Mucosa of descending colon (tissue), 3 donors: ENCODE data around the gene PLEKHA7. TPM values are rescaled to one million over a fixed set of nuclear protein-coding genes. Genes with fewer than 3 reads are reported as not detected.

Source experiments
- ATAC-seq: fragments of 200-7000 bp; cut with Tn5 transposase; one replicate; pipeline ENCODE4 v1.9.1; 2020; ENCODE audit warnings: mild to moderate bottlenecking, moderate library complexity
- DNase-seq, 3 donors: peaks; one replicate each; pipeline ENCODE4 v3.0.0-alpha.2; 2020
- H3K36me3 ChIP-seq: fragments of 200-600 bp; one replicate; pipeline ENCODE4 v1.8.0; 2021; ENCODE audit warnings: low read depth, mild to moderate bottlenecking
- H3K4me1 ChIP-seq: fragments of 200-600 bp; one replicate; pipeline ENCODE4 v1.8.0; 2021; ENCODE audit warnings: low read depth, mild to moderate bottlenecking
- H3K4me3 ChIP-seq: fragments of 200-600 bp; one replicate; pipeline ENCODE4 v1.8.0; 2021; ENCODE audit warnings: mild to moderate bottlenecking
- H3K9me3 ChIP-seq: fragments of 200-600 bp; one replicate; pipeline ENCODE4 v1.8.0; 2021; ENCODE audit warnings: mild to moderate bottlenecking
- CTCF ChIP-seq: fragments of 200-600 bp; IDR thresholded peaks from one replicate; pipeline ENCODE4 v1.8.0; 2022; ENCODE audit warnings: antibody characterized with exemption, mild to moderate bottlenecking
- intact Hi-C, 2 donors: fragments of 100-400 bp; cut with DNase I in 1 of 2; cut with micrococcal nuclease in 1 of 2; formaldehyde crosslinking; loops; one replicate each; pipeline versions ENCODE4 v1.11.0 to v1.11.1; 2022; cut with DNase I, micrococcal nuclease
- total RNA-seq, 3 donors: library from RNA; stranded (reverse); fragmentation: NEBNext Ultra II Directional in 2 of 3; extraction: Animal tissue kit (Norgen Biotek cat#: 25700) in 2 of 3; gene quantifications; one replicate each; pipeline versions ENCODE4 v1.2.1 to v1.2.4, GENCODE V29; 2021 to 2023
- donor health status: DM: no; HTN: no; CAD: no; lungs with moderate emphysema.
- donor health status: DM: no; HTN: no; CAD: no.
- donor health status: DM: no; HTN: yes; CAD: no.

PLEKHA7 gene
- total RNA-seq, 3 donors from 2014 or later, result 67.0 to 120 (median 99.6) TPM

GRCh38 chr11:16794047-16794818 is 220.0 kb downstream of the PLEKHA7 start:
- H3K9me3 ChIP-seq, result no peaks in the 10 kb centered on the region
- TF ChIP-seq CTCF, result no peak
- H3K4me1 ChIP-seq, result no peaks in the 10 kb centered on the region
- DNase-seq, result no peak
- intact Hi-C loops, result no loop called here
- no peak overlapping the region for H3K4me3 ChIP-seq
- no peaks in the 10 kb centered on the region for H3K36me3 ChIP-seq
- ATAC-seq, result no peak

GRCh38 chr11:16793511-16793910 is 220.7 kb downstream of the PLEKHA7 start:
- Histone ChIP-seq H3K36me3 (no peaks in the 10 kb centered on the region), H3K4me3 (no peak overlapping the region), H3K9me3 (no peaks in the 10 kb centered on the region), H3K4me1 (no peaks in the 10 kb centered on the region)
- TF ChIP-seq CTCF, result no peak
- ATAC-seq (no peak), DNase-seq (no peak)
- intact Hi-C loops, result no loop called here

- no peak for TF ChIP-seq CTCF
- H3K4me3 ChIP-seq, result no peak overlapping the region
- H3K9me3 ChIP-seq, result no peaks in the 10 kb centered on the region
- ATAC-seq (no peak), DNase-seq (no peak)
- no peaks in the 10 kb centered on the region for H3K4me1 ChIP-seq
- H3K36me3 ChIP-seq, result no peaks in the 10 kb centered on the region
- intact Hi-C loops, result no loop called here
Observed at GRCh38 chr11:16793009-16793408, 221.2 kb downstream of the PLEKHA7 start.

GRCh38 chr11:16792426-16792825 is 221.8 kb downstream of the PLEKHA7 start:
- DNase-seq (no peak), ATAC-seq (no peak)
- no peaks in the 10 kb centered on the region for H3K36me3 ChIP-seq
- no peak overlapping the region for H3K4me3 ChIP-seq
- no peaks in the 10 kb centered on the region for H3K4me1 ChIP-seq
- H3K9me3 ChIP-seq, result no peaks in the 10 kb centered on the region
- intact Hi-C loops, result no loop called here
- no peak for TF ChIP-seq CTCF

GRCh38 chr11:16791191-16791961 is 222.8 kb downstream of the PLEKHA7 start:
- intact Hi-C loops, result no loop called here
- DNase-seq (no peak), ATAC-seq (peak; percentile 53)
- Histone ChIP-seq H3K4me1 (no peaks in the 10 kb centered on the region), H3K36me3 (no peaks in the 10 kb centered on the region), H3K9me3 (no peaks in the 10 kb centered on the region), H3K4me3 (no peak overlapping the region)
- TF ChIP-seq CTCF, result no peak
